K562 (cell line): ENCODE measurements around the gene ANKS1B. TPM values are rescaled to one million over a fixed set of nuclear protein-coding genes. Genes with fewer than 3 reads are reported as not detected.

ENCODE experiments used
- ATAC-seq: fragments of 200-7000 bp; cut with Tn5 transposase; 3 replicates; pipeline ENCODE4 v1.9.1; 2020; ENCODE audit warnings: moderate library complexity
- BruUV-seq: library from RNA; stranded (reverse); fragments of 400-500 nt; replicated peaks from 2 replicates; lab custom pipeline; 2021; lab: Mats Ljungman, UMichigan
- CTCF ChIA-PET: fragments of 300-600 bp; formaldehyde crosslinking; extraction: SDS; loops from one replicate; lab custom pipeline; 2021; ENCODE audit warnings: low intra/inter-chr PET ratio; lab: Yijun Ruan, JAX
- POLR2A ChIA-PET: fragments of 300-600, 350-650 bp; sonication (Branson Sonifier 250); formaldehyde crosslinking; extraction: SDS; loops from one replicate; lab custom pipeline; 2021; ENCODE audit warnings: antibody characterized with exemption, inconsistent platforms; lab: Yijun Ruan, JAX
- DNase-seq, 4 experiments: peaks; one replicate each; pipeline versions ENCODE4 v3.0.0 to v3.0.0-alpha.2; 2011 to 2018; ENCODE audit warnings: low spot score in 3 of 4, mixed read lengths in 3 of 4; ENCODE audit errors: extremely low read depth in 1 of 4
- FAIRE-seq: peaks from 2 replicates; lab custom pipeline; 2011; peaks lifted over from hg19 to GRCh38; lab: Jason Lieb, UNC
- H2AFZ ChIP-seq: 2 replicates; pipeline ENCODE4 v1.6.0; 2011; ENCODE audit warnings: low read depth, low read length, control low read depth, inconsistent platforms
- H3K27ac ChIP-seq: fragments of 200-600 bp; 3 replicates; pipeline ENCODE4 v1.8.0; 2011; ENCODE audit warnings: low read depth, mild to moderate bottlenecking, control low read depth, inconsistent platforms, low read length, moderate library complexity, mixed read lengths; ENCODE audit errors: extremely low read depth
- H3K27me3 ChIP-seq, 2 experiments: fragments of 300-600 bp in 1 of 2; 2 replicates in 1 of 2; 3 replicates in 1 of 2; pipeline versions ENCODE4 v1.6.0 to v1.8.0; 2011; ENCODE audit warnings: inconsistent platforms in 2 of 2, low read length in 2 of 2, mild to moderate bottlenecking in 1 of 2, mixed read lengths in 1 of 2, moderate library complexity in 1 of 2; ENCODE audit not compliant: control insufficient read depth in 2 of 2, insufficient read depth in 2 of 2
- H3K36me3 ChIP-seq: fragments of 300-600 bp; 3 replicates; pipeline ENCODE4 v1.8.0; 2011; ENCODE audit warnings: mild to moderate bottlenecking, low read length, inconsistent platforms; ENCODE audit not compliant: control insufficient read depth, insufficient read depth
- H3K4me1 ChIP-seq, 2 experiments: fragments of 200-600 bp in 1 of 2; replicated peaks in 1 of 2; 2 replicates in 1 of 2; 3 replicates in 1 of 2; pipeline versions ENCODE4 v1.5.1 to v1.8.0; 2011; ENCODE audit warnings: inconsistent platforms in 2 of 2, low read length in 2 of 2, mild to moderate bottlenecking in 1 of 2, mixed read lengths in 1 of 2, moderate library complexity in 1 of 2; ENCODE audit not compliant: control insufficient read depth in 2 of 2, insufficient read depth in 2 of 2
- H3K4me2 ChIP-seq: 2 replicates; pipeline ENCODE4 v1.6.1; 2011; ENCODE audit warnings: low read length, control low read depth, inconsistent platforms, mixed read lengths; ENCODE audit not compliant: insufficient read depth
- H3K4me3 ChIP-seq: fragments of 200-600 bp; sonication (generic), shearing (Covaris generic); 2 replicates; pipeline ENCODE4 v1.5.1; 2016; ENCODE audit warnings: control low read depth, inconsistent platforms
- H3K79me2 ChIP-seq: fragments of 200-600 bp; 3 replicates; pipeline ENCODE4 v1.8.0; 2011; ENCODE audit warnings: low read length, inconsistent platforms; ENCODE audit not compliant: control insufficient read depth, insufficient read depth
- H3K9ac ChIP-seq, 2 experiments: 2 replicates each; pipeline versions ENCODE4 v1.6.0 to v1.6.1; 2011; ENCODE audit warnings: low read depth in 2 of 2, low read length in 2 of 2, control low read depth in 1 of 2, inconsistent platforms in 1 of 2, mild to moderate bottlenecking in 1 of 2, mixed read lengths in 1 of 2; ENCODE audit not compliant: insufficient read depth in 1 of 2
- H3K9me1 ChIP-seq: one replicate; pipeline ENCODE4 v1.6.0; 2011; ENCODE audit warnings: inconsistent platforms, mild to moderate bottlenecking, low read length, moderate library complexity; ENCODE audit not compliant: control insufficient read depth, insufficient read depth
- H3K9me3 ChIP-seq: replicated peaks from 2 replicates; pipeline ENCODE4 v1.5.1; 2011; ENCODE audit warnings: low read depth, low read length, inconsistent platforms; ENCODE audit not compliant: control insufficient read depth, insufficient read depth
- H4K20me1 ChIP-seq: replicated peaks from 2 replicates; pipeline ENCODE4 v1.6.1; 2011; ENCODE audit warnings: low read length, inconsistent platforms, mixed read lengths; ENCODE audit not compliant: control insufficient read depth, insufficient read depth
- HNRNPUL1 ChIP-seq: fragments of 200-400 bp; formaldehyde crosslinking; IDR thresholded peaks from 2 replicates; pipeline ENCODE4 v1.6.1; 2017; ENCODE audit warnings: low read length
- LCOR ChIP-seq: sonication (generic); formaldehyde crosslinking; IDR thresholded peaks from 2 replicates; pipeline ENCODE4 v1.8.0; 2022; ENCODE audit warnings: mild to moderate bottlenecking, missing genetic modification reagents
- MYBL2 ChIP-seq, 2 experiments: fragments of 450-650 bp in 1 of 2; sonication (generic) in 1 of 2; formaldehyde crosslinking in 1 of 2; IDR thresholded peaks; 2 replicates each; pipeline versions ENCODE4 v1.6.1 to v1.8.1; 2017 to 2022; ENCODE audit warnings: borderline replicate concordance in 1 of 2, inconsistent platforms in 1 of 2, low read depth in 1 of 2, mild to moderate bottlenecking in 1 of 2, missing genetic modification reagents in 1 of 2, moderate library complexity in 1 of 2
- NR1H2 ChIP-seq: sonication (generic); formaldehyde crosslinking; IDR thresholded peaks from 2 replicates; pipeline ENCODE4 v1.4.0; 2020; ENCODE audit warnings: mild to moderate bottlenecking, missing genetic modification reagents
- PHF8 ChIP-seq: fragments of 200-600 bp; sonication (generic); IDR thresholded peaks from 2 replicates; pipeline ENCODE4 v1.6.1; 2012; ENCODE audit warnings: mixed run types, mild to moderate bottlenecking, inconsistent platforms, low read length, moderate library complexity, borderline replicate concordance
- RFX1 ChIP-seq: fragments of 450-650 bp; IDR thresholded peaks from 2 replicates; pipeline ENCODE4 v1.6.1; 2016; ENCODE audit warnings: mild to moderate bottlenecking, moderate library complexity
- TCFL5 ChIP-seq: fragments of 250-450 bp; sonication (Bioruptor Pico); conservative IDR thresholded peaks from 2 replicates; pipeline ENCODE4 v1.6.1; 2021; ENCODE audit warnings: mild to moderate bottlenecking, moderate library complexity, matching md5 sums
- WGBS: fragments of 100-300 bp; shearing (Covaris generic); methylation state at CpG from one replicate; pipeline ENCODE4 v1.1.6; 2016; ENCODE audit warnings: low coverage, mixed read lengths; ENCODE audit not compliant: insufficient coverage; ENCODE audit errors: missing lambda C conversion rate; 5-methylcytosine and 5-hydroxymethylcytosine counted together
- in situ Hi-C: fragments of 300-500 bp; cut with MboI; formaldehyde crosslinking; loops from 4 replicates; pipeline ENCODE4 v1.15.0; 2018; ENCODE audit warnings: inconsistent platforms, mixed read lengths
- intact Hi-C: fragments of 100-400 bp; cut with micrococcal nuclease; formaldehyde crosslinking; loops from 2 replicates; pipeline ENCODE4 v1.14.2; 2022
- polyA plus RNA-seq, 8 experiments: library from polyadenylated mRNA; depleted of rRNA in 4 of 8; stranded (reverse) in 5 of 8; unstranded in 3 of 8; fragments of >200 nt; fragmentation: Nextera tagmentation in 2 of 8; fragmentation: Illumina TruSeq in 1 of 8; extraction: Ambion mirVana in 2 of 8; extraction: Trizol in 1 of 8; gene quantifications; 2 replicates each; pipeline versions ENCODE4 v1.2.1 to v1.2.3, GENCODE V29; 2011 to 2014; ENCODE audit warnings: inconsistent platforms in 1 of 8, missing spikeins in 1 of 8
- total RNA-seq, 7 experiments: library from RNA; depleted of rRNA in 6 of 7; stranded (reverse); fragments of >200 nt in 6 of 7; fragmentation: Illumina TruSeq in 2 of 7; extraction: Trizol in 2 of 7; gene quantifications; 2 replicates each; pipeline versions ENCODE4 v1.2.1 to v1.2.3, GENCODE V29; 2011 to 2021; ENCODE audit warnings: low replicate concordance in 1 of 7
- TF ChIP-seq, protein P1 (sequence below): fragments of 450-650 bp; IDR thresholded peaks from 2 replicates; pipeline ENCODE4 v1.6.1; 2017; ENCODE audit warnings: antibody characterized with exemption, mild to moderate bottlenecking

Gene ANKS1B
- total and polyA plus RNA-seq, 9 of the 15 experiments (the other 6 are each of a cell fraction or from before 2014, with no cell fraction given): 0.04 to 0.47 (median 0.28) TPM; not detected in 4

GRCh38 chr12:99131751-99132199, 853.0 kb downstream of the ANKS1B start:
- WGBS: 1% methylated on average over 7 of the region's 7 CpGs
- H3K36me3 ChIP-seq: no peaks in the 10 kb centered on the region
- H3K4me1 ChIP-seq: no peaks in the 10 kb centered on the region
- intact Hi-C loops (no loop called here), in situ Hi-C loops (no loop called here)
- no peak for ATAC-seq
- no peak overlapping the region for H2AFZ ChIP-seq
- H3K9me1 ChIP-seq: no peaks in the 10 kb centered on the region
- no peak for DNase-seq
- H3K79me2 ChIP-seq: no peaks in the 10 kb centered on the region
- H3K9me3 ChIP-seq: no peaks in the 10 kb centered on the region
- no peak overlapping the region for H3K27ac ChIP-seq
- no peaks in the 10 kb centered on the region for H4K20me1 ChIP-seq
- POLR2A ChIA-PET: no interaction called here
- H3K4me3 ChIP-seq: no peak overlapping the region
- CTCF ChIA-PET: no interaction called here
- H3K27me3 ChIP-seq: no peaks in the 10 kb centered on the region
- FAIRE-seq: no peak
- TF ChIP-seq RFX1: peak; percentile 50
- no peak for TF ChIP-seq NR1H2
- no peak overlapping the region for H3K9ac ChIP-seq
- no peak overlapping the region for H3K4me2 ChIP-seq
- no TSS peak for BruUV-seq

- Histone ChIP-seq H3K79me2 (no peaks in the 10 kb centered on the region), H3K4me3 (no peak overlapping the region), H3K36me3 (no peaks in the 10 kb centered on the region), H2AFZ (no peak overlapping the region), H3K9me1 (no peaks in the 10 kb centered on the region), H3K27me3 (no peaks in the 10 kb centered on the region), H4K20me1 (no peaks in the 10 kb centered on the region), H3K4me1 (no peaks in the 10 kb centered on the region), H3K9ac (no peak overlapping the region), H3K27ac (no peak overlapping the region), H3K9me3 (no peaks in the 10 kb centered on the region), H3K4me2 (no peak overlapping the region)
- no peak for FAIRE-seq
- WGBS: 0% methylated on average over 3 of the region's 3 CpGs
- POLR2A ChIA-PET: no interaction called here
- DNase-seq: no peak
- intact Hi-C loops: no loop called here
- in situ Hi-C loops: no loop called here
- CTCF ChIA-PET: no interaction called here
- BruUV-seq: no TSS peak
- ATAC-seq: no peak
- TF ChIP-seq TCFL5 (CRISPR knock-in tag) (no peak), LCOR (CRISPR knock-in tag) (no peak), HNRNPUL1 (no peak), PHF8 (no peak), MYBL2 (IDR thresholded peaks at IDR 0.05; ENCODE audit: low read depth) (no peak), MYBL2 (CRISPR knock-in tag; IDR thresholded peaks at IDR 0.05; ENCODE audit: borderline replicate concordance) (no peak)
- TF ChIP-seq, protein P1, sequence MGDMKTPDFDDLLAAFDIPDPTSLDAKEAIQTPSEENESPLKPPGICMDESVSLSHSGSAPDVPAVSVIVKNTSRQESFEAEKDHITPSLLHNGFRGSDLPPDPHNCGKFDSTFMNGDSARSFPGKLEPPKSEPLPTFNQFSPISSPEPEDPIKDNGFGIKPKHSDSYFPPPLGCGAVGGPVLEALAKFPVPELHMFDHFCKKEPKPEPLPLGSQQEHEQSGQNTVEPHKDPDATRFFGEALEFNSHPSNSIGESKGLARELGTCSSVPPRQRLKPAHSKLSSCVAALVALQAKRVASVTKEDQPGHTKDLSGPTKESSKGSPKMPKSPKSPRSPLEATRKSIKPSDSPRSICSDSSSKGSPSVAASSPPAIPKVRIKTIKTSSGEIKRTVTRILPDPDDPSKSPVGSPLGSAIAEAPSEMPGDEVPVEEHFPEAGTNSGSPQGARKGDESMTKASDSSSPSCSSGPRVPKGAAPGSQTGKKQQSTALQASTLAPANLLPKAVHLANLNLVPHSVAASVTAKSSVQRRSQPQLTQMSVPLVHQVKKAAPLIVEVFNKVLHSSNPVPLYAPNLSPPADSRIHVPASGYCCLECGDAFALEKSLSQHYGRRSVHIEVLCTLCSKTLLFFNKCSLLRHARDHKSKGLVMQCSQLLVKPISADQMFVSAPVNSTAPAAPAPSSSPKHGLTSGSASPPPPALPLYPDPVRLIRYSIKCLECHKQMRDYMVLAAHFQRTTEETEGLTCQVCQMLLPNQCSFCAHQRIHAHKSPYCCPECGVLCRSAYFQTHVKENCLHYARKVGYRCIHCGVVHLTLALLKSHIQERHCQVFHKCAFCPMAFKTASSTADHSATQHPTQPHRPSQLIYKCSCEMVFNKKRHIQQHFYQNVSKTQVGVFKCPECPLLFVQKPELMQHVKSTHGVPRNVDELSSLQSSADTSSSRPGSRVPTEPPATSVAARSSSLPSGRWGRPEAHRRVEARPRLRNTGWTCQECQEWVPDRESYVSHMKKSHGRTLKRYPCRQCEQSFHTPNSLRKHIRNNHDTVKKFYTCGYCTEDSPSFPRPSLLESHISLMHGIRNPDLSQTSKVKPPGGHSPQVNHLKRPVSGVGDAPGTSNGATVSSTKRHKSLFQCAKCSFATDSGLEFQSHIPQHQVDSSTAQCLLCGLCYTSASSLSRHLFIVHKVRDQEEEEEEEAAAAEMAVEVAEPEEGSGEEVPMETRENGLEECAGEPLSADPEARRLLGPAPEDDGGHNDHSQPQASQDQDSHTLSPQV: no peak
Observed at GRCh38 chr12:99130808-99131553, 853.8 kb downstream of the ANKS1B start.
